ENCODE measurements around the gene CAPN11.

- TF ChIP-seq CTCF (IDR thresholded peaks at IDR 0.05) (no peak), POLR2A (IDR thresholded peaks at IDR 0.05) (no peak), POLR2AphosphoS5 (IDR thresholded peaks at IDR 0.05) (no peak)
Observed at GRCh38 chr6:44169886-44170570, 11.4 kb downstream of the CAPN11 start.
